ENCODE data around the gene CERS1. TPM values are rescaled to one million over a fixed set of nuclear protein-coding genes. Genes with fewer than 3 reads are reported as not detected.

CERS1 gene
- total RNA-seq, 3 donors from 2014 or later = 0.17 to 1.3 (median 0.39) TPM

DNA sequence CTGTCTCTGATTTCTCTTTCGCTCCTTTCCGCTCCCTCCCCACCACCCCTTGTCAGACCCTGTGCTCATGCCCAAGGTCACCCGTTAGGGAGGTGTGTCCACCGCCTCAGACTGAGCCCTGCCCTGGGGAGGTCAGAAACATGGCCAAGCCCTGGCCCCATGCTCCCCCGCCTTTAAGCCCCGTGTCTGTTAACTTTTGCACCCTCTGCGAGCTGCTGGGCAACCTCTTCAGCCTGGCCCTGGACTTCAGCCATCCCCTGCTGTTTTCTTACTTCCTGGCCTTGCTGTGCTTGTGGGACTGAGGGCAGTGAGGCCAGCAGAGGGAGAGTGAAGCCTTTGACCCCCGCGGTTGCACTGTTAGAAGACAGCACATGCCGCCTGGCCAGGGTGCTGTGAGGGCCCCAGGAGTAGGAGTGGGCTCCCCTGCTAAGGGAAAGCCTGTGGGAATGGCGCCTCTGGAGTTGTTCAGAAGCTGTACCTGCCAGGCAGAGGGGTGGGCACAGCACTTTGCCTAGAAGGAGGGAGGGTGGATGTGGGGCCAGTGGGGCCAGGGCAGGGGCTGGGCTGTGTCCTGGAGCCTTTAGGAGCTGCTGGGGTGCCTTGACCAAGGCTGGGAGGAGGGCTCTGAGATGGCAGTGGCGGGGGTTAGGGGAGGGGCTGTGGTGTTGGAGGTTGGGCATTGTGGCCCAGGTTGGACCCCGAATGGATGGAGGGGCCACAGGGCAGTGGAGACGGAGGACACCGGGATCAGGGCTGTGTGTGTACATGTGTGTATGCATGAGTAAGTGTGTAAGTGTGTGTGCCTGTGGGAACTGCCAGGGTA lies 56.3 kb downstream of the CERS1 start:
- TF ChIP-seq, protein P1, sequence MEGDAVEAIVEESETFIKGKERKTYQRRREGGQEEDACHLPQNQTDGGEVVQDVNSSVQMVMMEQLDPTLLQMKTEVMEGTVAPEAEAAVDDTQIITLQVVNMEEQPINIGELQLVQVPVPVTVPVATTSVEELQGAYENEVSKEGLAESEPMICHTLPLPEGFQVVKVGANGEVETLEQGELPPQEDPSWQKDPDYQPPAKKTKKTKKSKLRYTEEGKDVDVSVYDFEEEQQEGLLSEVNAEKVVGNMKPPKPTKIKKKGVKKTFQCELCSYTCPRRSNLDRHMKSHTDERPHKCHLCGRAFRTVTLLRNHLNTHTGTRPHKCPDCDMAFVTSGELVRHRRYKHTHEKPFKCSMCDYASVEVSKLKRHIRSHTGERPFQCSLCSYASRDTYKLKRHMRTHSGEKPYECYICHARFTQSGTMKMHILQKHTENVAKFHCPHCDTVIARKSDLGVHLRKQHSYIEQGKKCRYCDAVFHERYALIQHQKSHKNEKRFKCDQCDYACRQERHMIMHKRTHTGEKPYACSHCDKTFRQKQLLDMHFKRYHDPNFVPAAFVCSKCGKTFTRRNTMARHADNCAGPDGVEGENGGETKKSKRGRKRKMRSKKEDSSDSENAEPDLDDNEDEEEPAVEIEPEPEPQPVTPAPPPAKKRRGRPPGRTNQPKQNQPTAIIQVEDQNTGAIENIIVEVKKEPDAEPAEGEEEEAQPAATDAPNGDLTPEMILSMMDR (IDR thresholded peaks at IDR 0.05) = no peak
- DNase-seq = no peak

GRCh38 chr19:18834644-18834984 lies 61.3 kb downstream of the CERS1 start:
- ATAC-seq = no peak
- H3K4me1 ChIP-seq (ENCODE audit: low read depth) = peaks cover 59% of the 10 kb centered on the region
- intact Hi-C loops (cut with DNase I, micrococcal nuclease) = no loop called here

More for the DNA sequence above, 56.3 kb downstream of the CERS1 start:
- ATAC-seq = no peak
- H3K4me3 ChIP-seq = no peak overlapping the region
- H3K4me1 ChIP-seq (ENCODE audit: low read depth) = peaks cover 63% of the 10 kb centered on the region
- intact Hi-C loops (cut with DNase I, micrococcal nuclease) = loop anchor here in 1 of 2 donors (10.0 kb wide), 1 partner anchor 245 kb away; no protein-coding TSS in a partner anchor
- no peaks in the 10 kb centered on the region for H3K36me3 ChIP-seq (ENCODE audit: low read depth)
- no peaks in the 10 kb centered on the region for H3K9me3 ChIP-seq

GRCh38 chr19:18833849-18834643 lies 61.9 kb downstream of the CERS1 start:
- Histone ChIP-seq H3K4me1 (ENCODE audit: low read depth) (peaks cover 53% of the 10 kb centered on the region), H3K4me3 (no peak overlapping the region), H3K36me3 (ENCODE audit: low read depth) (no peaks in the 10 kb centered on the region), H3K9me3 (no peaks in the 10 kb centered on the region)
- TF ChIP-seq, protein P1 (IDR thresholded peaks at IDR 0.05) = no peak
- intact Hi-C loops (cut with DNase I, micrococcal nuclease) = no loop called here
- DNase-seq (peak in 1 of 3 donors; percentile 71), ATAC-seq (peak; percentile 72)

More at GRCh38 chr19:18834644-18834984, 61.3 kb downstream of the CERS1 start:
- no peak for DNase-seq
- Histone ChIP-seq H3K9me3 (no peaks in the 10 kb centered on the region), H3K36me3 (ENCODE audit: low read depth) (no peaks in the 10 kb centered on the region), H3K4me3 (no peak overlapping the region)
- TF ChIP-seq, protein P1 (IDR thresholded peaks at IDR 0.05) = no peak

GRCh38 chr19:18833141-18833476 lies 62.8 kb downstream of the CERS1 start:
- intact Hi-C loops (cut with DNase I, micrococcal nuclease) = no loop called here
- Histone ChIP-seq H3K36me3 (ENCODE audit: low read depth) (no peaks in the 10 kb centered on the region), H3K9me3 (no peaks in the 10 kb centered on the region), H3K4me3 (peak overlapping the region; percentile 93), H3K4me1 (ENCODE audit: low read depth) (peaks cover 49% of the 10 kb centered on the region)
- DNase-seq (no peak), ATAC-seq (no peak)
- TF ChIP-seq, protein P1 (IDR thresholded peaks at IDR 0.05) = no peak

- intact Hi-C loops (cut with DNase I, micrococcal nuclease) = no loop called here
- Histone ChIP-seq H3K9me3 (no peaks in the 10 kb centered on the region), H3K4me3 (peak overlapping the region; percentile 93), H3K36me3 (ENCODE audit: low read depth) (no peaks in the 10 kb centered on the region), H3K4me1 (ENCODE audit: low read depth) (peaks cover 44% of the 10 kb centered on the region)
- ATAC-seq (peak; percentile 23), DNase-seq (peak; percentile 55 to 63 (median 62))
- TF ChIP-seq, protein P1 (IDR thresholded peaks at IDR 0.05) = no peak
Observed at GRCh38 chr19:18832306-18833140, 63.4 kb downstream of the CERS1 start.
